Trophoblast cell (in vitro differentiated cells and primary cell): ENCODE results near the gene HTRA3.

Experiments used
- DNase-seq, 2 donors: peaks; one replicate each; pipeline ENCODE4 v3.0.0-alpha.2; 2016
- H2AFZ ChIP-seq: 2 replicates; pipeline ENCODE4 v1.6.1; 2013; ENCODE audit warnings: low read length, moderate library complexity, mild to moderate bottlenecking; ENCODE audit not compliant: insufficient read depth, poor library complexity
- H2AK5ac ChIP-seq: 2 replicates; pipeline ENCODE4 v1.6.1; 2013; ENCODE audit warnings: mild to moderate bottlenecking, low read length
- H2BK120ac ChIP-seq: 2 replicates; pipeline ENCODE4 v1.6.1; 2013; ENCODE audit warnings: low read length, mild to moderate bottlenecking, moderate library complexity; ENCODE audit not compliant: insufficient read depth, poor library complexity
- H2BK12ac ChIP-seq: 2 replicates; pipeline ENCODE4 v1.6.1; 2013; ENCODE audit warnings: mild to moderate bottlenecking, low read length, moderate library complexity
- H2BK5ac ChIP-seq: 2 replicates; pipeline ENCODE4 v1.6.1; 2013; ENCODE audit warnings: low read length, low read depth, moderate library complexity, mild to moderate bottlenecking; ENCODE audit not compliant: poor library complexity
- H3K14ac ChIP-seq: 2 replicates; pipeline ENCODE4 v1.6.1; 2013; ENCODE audit warnings: mild to moderate bottlenecking, low read length
- H3K18ac ChIP-seq: 2 replicates; pipeline ENCODE4 v1.6.1; 2013; ENCODE audit warnings: mild to moderate bottlenecking, low read length
- H3K23ac ChIP-seq: 2 replicates; pipeline ENCODE4 v1.6.1; 2013; ENCODE audit warnings: low read length
- H3K27ac ChIP-seq: 2 replicates; pipeline ENCODE4 v1.5.1; 2013; ENCODE audit warnings: low read depth, mild to moderate bottlenecking, inconsistent platforms, low read length, moderate library complexity
- H3K27me3 ChIP-seq: 2 replicates; pipeline ENCODE4 v1.6.1; 2013; ENCODE audit warnings: inconsistent platforms, mild to moderate bottlenecking, low read length, moderate library complexity; ENCODE audit not compliant: insufficient read depth
- H3K36me3 ChIP-seq, 2 experiments: 1 replicate in 1 of 2; 2 replicates in 1 of 2; pipeline ENCODE4 v1.6.1; 2013; ENCODE audit warnings: low read length in 2 of 2, mild to moderate bottlenecking in 2 of 2, moderate library complexity in 1 of 2; ENCODE audit not compliant: insufficient read depth in 2 of 2, control insufficient read depth in 1 of 2
- H3K4ac ChIP-seq: 2 replicates; pipeline ENCODE4 v1.6.1; 2013; ENCODE audit warnings: low read depth, mild to moderate bottlenecking, low read length, moderate library complexity
- H3K4me1 ChIP-seq, 2 experiments: 1 replicate in 1 of 2; 2 replicates in 1 of 2; pipeline ENCODE4 v1.6.1; 2013; ENCODE audit warnings: low read length in 2 of 2, mild to moderate bottlenecking in 2 of 2, moderate library complexity in 1 of 2; ENCODE audit not compliant: insufficient read depth in 2 of 2, control insufficient read depth in 1 of 2
- H3K4me2 ChIP-seq: 2 replicates; pipeline ENCODE4 v1.6.1; 2013; ENCODE audit warnings: inconsistent platforms, mild to moderate bottlenecking, low read length, moderate library complexity
- H3K4me3 ChIP-seq: 2 replicates; pipeline ENCODE4 v1.5.1; 2013; ENCODE audit warnings: mild to moderate bottlenecking, low read depth, low read length, inconsistent platforms
- H3K79me1 ChIP-seq: one replicate; pipeline ENCODE4 v1.6.1; 2013; ENCODE audit warnings: low read length
- H3K79me2 ChIP-seq: 2 replicates; pipeline ENCODE4 v1.6.1; 2013; ENCODE audit warnings: low read length, mild to moderate bottlenecking; ENCODE audit not compliant: control insufficient read depth, insufficient read depth, poor library complexity
- H3K9ac ChIP-seq: 2 replicates; pipeline ENCODE4 v1.6.1; 2013; ENCODE audit warnings: mild to moderate bottlenecking, low read length
- H3K9me3 ChIP-seq: 2 replicates; pipeline ENCODE4 v1.6.1; 2013; ENCODE audit warnings: low read depth, mild to moderate bottlenecking, control low read depth, inconsistent platforms, low read length; ENCODE audit not compliant: insufficient read depth
- H4K12ac ChIP-seq: 2 replicates; pipeline ENCODE4 v1.6.1; 2013; ENCODE audit warnings: low read depth, mild to moderate bottlenecking, low read length, moderate library complexity
- H4K8ac ChIP-seq: 2 replicates; pipeline ENCODE4 v1.6.1; 2013; ENCODE audit warnings: low read depth, mild to moderate bottlenecking, low read length, moderate library complexity
- H4K91ac ChIP-seq: one replicate; pipeline ENCODE4 v1.6.1; 2013; ENCODE audit warnings: low read depth, mild to moderate bottlenecking, low read length, moderate library complexity
- WGBS: extraction: QIAGEN DNeasy Blood & Tissue Kit; methylation state at CpG from one replicate; pipeline ENCODE4 v1.1.7; 2013; ENCODE audit warnings: missing lambda C conversion rate; ENCODE audit not compliant: insufficient read length, insufficient coverage; ENCODE audit errors: extremely low coverage; 5-methylcytosine and 5-hydroxymethylcytosine counted together

Gene HTRA3

GRCh38 chr4:8250227-8250626, 19.3 kb upstream of the HTRA3 start:
- no peak overlapping the region for H3K27ac ChIP-seq
- no peak for DNase-seq

DNA sequence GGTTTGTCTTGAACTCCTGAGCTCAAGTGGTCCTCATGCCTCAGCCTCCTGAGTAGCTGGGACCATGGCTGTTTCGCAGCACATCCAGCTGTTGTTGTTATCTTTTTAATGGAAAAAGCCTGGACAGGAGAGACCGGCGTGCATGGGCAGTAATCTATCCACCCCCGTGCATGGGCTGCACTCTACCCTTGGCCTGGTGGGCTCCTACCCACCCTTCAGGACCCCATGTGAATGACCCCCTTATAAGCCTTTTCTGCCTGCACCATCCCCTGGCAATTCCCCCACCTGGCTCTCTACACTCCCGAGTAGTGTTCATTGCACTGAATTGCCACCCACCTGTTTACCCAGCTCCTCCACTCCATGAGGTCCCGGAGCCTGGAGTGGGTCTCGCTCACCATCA, 18.9 kb upstream of the HTRA3 start:
- H3K9ac ChIP-seq = no peak overlapping the region
- H3K14ac ChIP-seq = no peak overlapping the region
- peak overlapping the region; percentile 2 for H4K91ac ChIP-seq
- peaks cover 44 to 47% of the 10 kb centered on the region in 2 experiments for H3K4me1 ChIP-seq
- no peaks in the 10 kb centered on the region for H3K27me3 ChIP-seq
- no peak overlapping the region for H2BK120ac ChIP-seq
- DNase-seq = no peak
- H3K27ac ChIP-seq = no peak overlapping the region
- no peak overlapping the region for H2BK5ac ChIP-seq
- peaks cover 2% of the 10 kb centered on the region for H3K9me3 ChIP-seq
- no peak overlapping the region for H3K18ac ChIP-seq
- no peak overlapping the region for H3K4ac ChIP-seq
- H4K8ac ChIP-seq = no peak overlapping the region
- no peak overlapping the region for H3K4me3 ChIP-seq
- no peak overlapping the region for H2AK5ac ChIP-seq
- peaks cover 2% of the 10 kb centered on the region for H3K79me2 ChIP-seq
- H3K79me1 ChIP-seq = peaks cover 46% of the 10 kb centered on the region
- no CpG with 5 or more reads among the region's 7 CpGs for WGBS
- H2BK12ac ChIP-seq = peak overlapping the region; percentile 56
- no peak overlapping the region for H3K4me2 ChIP-seq
- H3K36me3 ChIP-seq = no peaks in the 10 kb centered on the region
- no peak overlapping the region for H3K23ac ChIP-seq
- no peak overlapping the region for H4K12ac ChIP-seq
- H2AFZ ChIP-seq = no peak overlapping the region

More at GRCh38 chr4:8250227-8250626, 19.3 kb upstream of the HTRA3 start:
- H3K4me2 ChIP-seq = no peak overlapping the region
- no peak overlapping the region for H3K18ac ChIP-seq
- no peak overlapping the region for H2BK5ac ChIP-seq
- no peak overlapping the region for H3K23ac ChIP-seq
- no CpG with 5 or more reads among the region's 3 CpGs for WGBS
- no peak overlapping the region for H2BK12ac ChIP-seq
- H4K12ac ChIP-seq = no peak overlapping the region
- peaks cover 2% of the 10 kb centered on the region for H3K9me3 ChIP-seq
- H3K14ac ChIP-seq = no peak overlapping the region
- H3K4ac ChIP-seq = no peak overlapping the region
- H3K4me3 ChIP-seq = no peak overlapping the region
- peak overlapping the region; percentile 11 for H2AK5ac ChIP-seq
- peaks cover 42 to 45% of the 10 kb centered on the region in 2 experiments for H3K4me1 ChIP-seq
- no peaks in the 10 kb centered on the region for H3K36me3 ChIP-seq
- peak overlapping the region; percentile 21 for H4K91ac ChIP-seq
- H3K79me1 ChIP-seq = peaks cover 43% of the 10 kb centered on the region
- no peak overlapping the region for H2BK120ac ChIP-seq
- H4K8ac ChIP-seq = no peak overlapping the region
- H3K27me3 ChIP-seq = no peaks in the 10 kb centered on the region
- peak overlapping the region; percentile 6 for H3K9ac ChIP-seq
- H3K79me2 ChIP-seq = peaks cover 2% of the 10 kb centered on the region
- no peak overlapping the region for H2AFZ ChIP-seq

GRCh38 chr4:8251110-8251883, 18.3 kb upstream of the HTRA3 start:
- peak overlapping the region; percentile 31 for H2AK5ac ChIP-seq
- no peaks in the 10 kb centered on the region for H3K36me3 ChIP-seq
- H3K4ac ChIP-seq = no peak overlapping the region
- no peak overlapping the region for H3K4me3 ChIP-seq
- H3K23ac ChIP-seq = no peak overlapping the region
- H2BK12ac ChIP-seq = peak overlapping the region; percentile 82
- H3K14ac ChIP-seq = peak overlapping the region; percentile 53
- no peak overlapping the region for H3K27ac ChIP-seq
- no peak for DNase-seq
- no peak overlapping the region for H3K9ac ChIP-seq
- WGBS = no CpG with 5 or more reads among the region's 24 CpGs
- H3K79me1 ChIP-seq = peaks cover 47% of the 10 kb centered on the region
- no peak overlapping the region for H2AFZ ChIP-seq
- no peaks in the 10 kb centered on the region for H3K27me3 ChIP-seq
- peak overlapping the region; percentile 87 for H4K91ac ChIP-seq
- H4K12ac ChIP-seq = no peak overlapping the region
- peak overlapping the region; percentile 10 for H2BK5ac ChIP-seq
- peak overlapping the region; percentile 40 for H4K8ac ChIP-seq
- peaks cover 2% of the 10 kb centered on the region for H3K9me3 ChIP-seq
- H3K4me2 ChIP-seq = no peak overlapping the region
- peak overlapping the region; percentile 23 for H3K18ac ChIP-seq
- peaks cover 2% of the 10 kb centered on the region for H3K79me2 ChIP-seq
- H2BK120ac ChIP-seq = peak overlapping the region; percentile 34
- H3K4me1 ChIP-seq = peaks cover 47 to 50% of the 10 kb centered on the region in 2 experiments

GRCh38 chr4:8252301-8253173, 17.0 kb upstream of the HTRA3 start:
- no peak overlapping the region for H3K4me3 ChIP-seq
- H3K23ac ChIP-seq = no peak overlapping the region
- H3K27me3 ChIP-seq = no peaks in the 10 kb centered on the region
- H3K9ac ChIP-seq = no peak overlapping the region
- no peaks in the 10 kb centered on the region for H3K36me3 ChIP-seq
- H3K79me2 ChIP-seq = peaks cover under 1% of the 10 kb centered on the region
- H2BK12ac ChIP-seq = peak overlapping the region; percentile 82
- no peak for DNase-seq
- H3K4ac ChIP-seq = peak overlapping the region; percentile 28
- H3K9me3 ChIP-seq = peaks cover 2% of the 10 kb centered on the region
- H4K8ac ChIP-seq = peak overlapping the region; percentile 53
- no CpG with 5 or more reads among the region's 23 CpGs for WGBS
- peaks cover 40% of the 10 kb centered on the region in 2 experiments for H3K4me1 ChIP-seq
- peak overlapping the region; percentile 66 for H3K27ac ChIP-seq
- H3K14ac ChIP-seq = peak overlapping the region; percentile 60
- H4K12ac ChIP-seq = no peak overlapping the region
- H4K91ac ChIP-seq = peak overlapping the region; percentile 87
- peaks cover 40% of the 10 kb centered on the region for H3K79me1 ChIP-seq
- peak overlapping the region; percentile 38 for H2AK5ac ChIP-seq
- H2BK120ac ChIP-seq = peak overlapping the region; percentile 34
- H2BK5ac ChIP-seq = peak overlapping the region; percentile 68
- peak overlapping the region; percentile 72 for H3K18ac ChIP-seq
- no peak overlapping the region for H2AFZ ChIP-seq
- peak overlapping the region; percentile 12 for H3K4me2 ChIP-seq
